ENCODE data around the gene SIGLEC14. TPM values are rescaled to one million over a fixed set of nuclear protein-coding genes. Genes with fewer than 3 reads are reported as not detected.

Gene SIGLEC14
- total and polyA plus RNA-seq, 2 donors (not counting 1 experiment from before 2014, with no cell fraction given): not detected

GRCh38 chr19:51694318-51695085, 47.9 kb upstream of the SIGLEC14 start:
- H3K36me3 ChIP-seq (ENCODE audit: control insufficient read depth, insufficient read depth, low read length): peaks cover 26% of the 10 kb centered on the region
- H3K9me3 ChIP-seq (ENCODE audit: control insufficient read depth, insufficient read depth, low read depth, low read length): no peaks in the 10 kb centered on the region
- no peak overlapping the region for H3K9ac ChIP-seq (ENCODE audit: insufficient read depth, low read length)
- H3K4me2 ChIP-seq (ENCODE audit: extremely low read depth, insufficient read depth, low read length): no peak overlapping the region
- no peak overlapping the region for H3K4me3 ChIP-seq (replicated peaks in 1 of 4; ENCODE audit: control extremely low read depth in 1 of 4, insufficient read depth in 1 of 4, low read depth in 3 of 4, low read length in 4 of 4)
- no peak for DNase-seq (ENCODE audit: low read depth in 2 of 2)
- H2AFZ ChIP-seq (ENCODE audit: low read length): no peak overlapping the region
- no peaks in the 10 kb centered on the region for H4K20me1 ChIP-seq (ENCODE audit: control insufficient read depth, extremely low read depth, insufficient read depth, low read length)
- H3K4me1 ChIP-seq (ENCODE audit: control insufficient read depth, extremely low read depth, insufficient read depth, low read length): peaks cover 5% of the 10 kb centered on the region
- no peaks in the 10 kb centered on the region for H3K27me3 ChIP-seq (ENCODE audit: control insufficient read depth, insufficient read depth, low read length)
- peaks cover 71% of the 10 kb centered on the region for H3K79me2 ChIP-seq (ENCODE audit: control insufficient read depth, insufficient read depth, low read length)
- TF ChIP-seq, protein P1, sequence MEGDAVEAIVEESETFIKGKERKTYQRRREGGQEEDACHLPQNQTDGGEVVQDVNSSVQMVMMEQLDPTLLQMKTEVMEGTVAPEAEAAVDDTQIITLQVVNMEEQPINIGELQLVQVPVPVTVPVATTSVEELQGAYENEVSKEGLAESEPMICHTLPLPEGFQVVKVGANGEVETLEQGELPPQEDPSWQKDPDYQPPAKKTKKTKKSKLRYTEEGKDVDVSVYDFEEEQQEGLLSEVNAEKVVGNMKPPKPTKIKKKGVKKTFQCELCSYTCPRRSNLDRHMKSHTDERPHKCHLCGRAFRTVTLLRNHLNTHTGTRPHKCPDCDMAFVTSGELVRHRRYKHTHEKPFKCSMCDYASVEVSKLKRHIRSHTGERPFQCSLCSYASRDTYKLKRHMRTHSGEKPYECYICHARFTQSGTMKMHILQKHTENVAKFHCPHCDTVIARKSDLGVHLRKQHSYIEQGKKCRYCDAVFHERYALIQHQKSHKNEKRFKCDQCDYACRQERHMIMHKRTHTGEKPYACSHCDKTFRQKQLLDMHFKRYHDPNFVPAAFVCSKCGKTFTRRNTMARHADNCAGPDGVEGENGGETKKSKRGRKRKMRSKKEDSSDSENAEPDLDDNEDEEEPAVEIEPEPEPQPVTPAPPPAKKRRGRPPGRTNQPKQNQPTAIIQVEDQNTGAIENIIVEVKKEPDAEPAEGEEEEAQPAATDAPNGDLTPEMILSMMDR (conservative IDR thresholded peaks at IDR 0.05 in 1 of 2, IDR thresholded peaks at IDR 0.05 in 1 of 2; ENCODE audit: low read depth in 1 of 2, low read length in 2 of 2): no peak
- no peak for TF ChIP-seq EZH2 (IDR thresholded peaks at IDR 0.05; ENCODE audit: low read length, missing control alignments)
- H3K27ac ChIP-seq (ENCODE audit: insufficient read depth, low read length): no peak overlapping the region

GRCh38 chr19:51693819-51694218, 47.2 kb upstream of the SIGLEC14 start:
- no peak overlapping the region for H2AFZ ChIP-seq (ENCODE audit: low read length)
- H3K9ac ChIP-seq (ENCODE audit: insufficient read depth, low read length): no peak overlapping the region
- no peak overlapping the region for H3K4me2 ChIP-seq (ENCODE audit: extremely low read depth, insufficient read depth, low read length)
- H4K20me1 ChIP-seq (ENCODE audit: control insufficient read depth, extremely low read depth, insufficient read depth, low read length): no peaks in the 10 kb centered on the region
- H3K79me2 ChIP-seq (ENCODE audit: control insufficient read depth, insufficient read depth, low read length): peaks cover 73% of the 10 kb centered on the region
- no peak for DNase-seq (ENCODE audit: low read depth in 2 of 2)
- no peaks in the 10 kb centered on the region for H3K9me3 ChIP-seq (ENCODE audit: control insufficient read depth, insufficient read depth, low read depth, low read length)
- H3K27ac ChIP-seq (ENCODE audit: insufficient read depth, low read length): no peak overlapping the region
- no peaks in the 10 kb centered on the region for H3K27me3 ChIP-seq (ENCODE audit: control insufficient read depth, insufficient read depth, low read length)
- TF ChIP-seq, protein P1 (conservative IDR thresholded peaks at IDR 0.05 in 1 of 2, IDR thresholded peaks at IDR 0.05 in 1 of 2; ENCODE audit: low read depth in 1 of 2, low read length in 2 of 2): no peak
- no peak for TF ChIP-seq EZH2 (IDR thresholded peaks at IDR 0.05; ENCODE audit: low read length, missing control alignments)
- H3K4me3 ChIP-seq (replicated peaks in 1 of 4; ENCODE audit: control extremely low read depth in 1 of 4, insufficient read depth in 1 of 4, low read depth in 3 of 4, low read length in 4 of 4): no peak overlapping the region
- H3K36me3 ChIP-seq (ENCODE audit: control insufficient read depth, insufficient read depth, low read length): peaks cover 26% of the 10 kb centered on the region
- peaks cover 5% of the 10 kb centered on the region for H3K4me1 ChIP-seq (ENCODE audit: control insufficient read depth, extremely low read depth, insufficient read depth, low read length)

GRCh38 chr19:51693260-51693659, 46.6 kb upstream of the SIGLEC14 start, which contains the start of gene SPACA6:
Gene SPACA6 (plus strand): TSS chr19:51693330. CDS start chr19:51693527, 197 bp downstream.
- H3K79me2 ChIP-seq (ENCODE audit: control insufficient read depth, insufficient read depth, low read length): peaks cover 68% of the 10 kb centered on the region
- H3K4me1 ChIP-seq (ENCODE audit: control insufficient read depth, extremely low read depth, insufficient read depth, low read length): peaks cover 7% of the 10 kb centered on the region
- peaks cover 25% of the 10 kb centered on the region for H3K36me3 ChIP-seq (ENCODE audit: control insufficient read depth, insufficient read depth, low read length)
- peak within 1 kb of the TSS; percentile 30 to 98 (median 75) for H3K4me3 ChIP-seq (replicated peaks in 1 of 4; ENCODE audit: control extremely low read depth in 1 of 4, insufficient read depth in 1 of 4, low read depth in 3 of 4, low read length in 4 of 4)
- no peaks in the 10 kb centered on the region for H3K27me3 ChIP-seq (ENCODE audit: control insufficient read depth, insufficient read depth, low read length)
- no peaks in the 10 kb centered on the region for H3K9me3 ChIP-seq (ENCODE audit: control insufficient read depth, insufficient read depth, low read depth, low read length)
- no peak within 1 kb of the TSS for H2AFZ ChIP-seq (ENCODE audit: low read length)
- TF ChIP-seq, protein P1 (conservative IDR thresholded peaks at IDR 0.05 in 1 of 2, IDR thresholded peaks at IDR 0.05 in 1 of 2; ENCODE audit: low read depth in 1 of 2, low read length in 2 of 2): no peak
- TF ChIP-seq EZH2 (IDR thresholded peaks at IDR 0.05; ENCODE audit: low read length, missing control alignments): no peak
- peak within 1 kb of the TSS; percentile 36 for H3K9ac ChIP-seq (ENCODE audit: insufficient read depth, low read length)
- peak within 1 kb of the TSS; percentile 93 for H3K4me2 ChIP-seq (ENCODE audit: extremely low read depth, insufficient read depth, low read length)
- no peak for DNase-seq (ENCODE audit: low read depth in 2 of 2)
- H4K20me1 ChIP-seq (ENCODE audit: control insufficient read depth, extremely low read depth, insufficient read depth, low read length): no peaks in the 10 kb centered on the region
- H3K27ac ChIP-seq (ENCODE audit: insufficient read depth, low read length): no peak within 1 kb of the TSS
